ENCODE data around the gene SRPK3.
A peak's percentile ranks its signal among the peaks of the same experiment; 100 is the strongest.

SRPK3 gene

GRCh38 chrX:153792368-153792767, 11.5 kb downstream of the SRPK3 start:
- Histone ChIP-seq H3K4me1 (ENCODE audit: insufficient read depth, low read length) (peaks cover 17% of the 10 kb centered on the region), H3K4me3 (ENCODE audit: low read length) (no peak overlapping the region)

GRCh38 chrX:153793291-153793690, 12.4 kb downstream of the SRPK3 start:
- Histone ChIP-seq H3K36me3 (ENCODE audit: insufficient read depth, low read length) (peaks cover 8% of the 10 kb centered on the region), H3K9me3 (ENCODE audit: low read length) (no peaks in the 10 kb centered on the region), H2AFZ (ENCODE audit: low read depth, low read length) (no peak overlapping the region), H3K27me3 (ENCODE audit: insufficient read depth, low read length) (peaks cover 3% of the 10 kb centered on the region), H3K4me1 (ENCODE audit: insufficient read depth, low read length) (peaks cover 17% of the 10 kb centered on the region), H3K4me3 (ENCODE audit: low read length) (peak overlapping the region; percentile 75)

More at GRCh38 chrX:153792368-153792767, 11.5 kb downstream of the SRPK3 start:
- peaks cover 3% of the 10 kb centered on the region for H3K27me3 ChIP-seq (ENCODE audit: insufficient read depth, low read length)
- H2AFZ ChIP-seq (ENCODE audit: low read depth, low read length), result no peak overlapping the region
- H3K36me3 ChIP-seq (ENCODE audit: insufficient read depth, low read length), result peaks cover 6% of the 10 kb centered on the region
- no peaks in the 10 kb centered on the region for H3K9me3 ChIP-seq (ENCODE audit: low read length)

GRCh38 chrX:153794018-153794896, 13.4 kb downstream of the SRPK3 start, which contains the start of the genes IDH3G and SSR4:
Gene IDH3G (minus strand): TSS chrX:153794375. CDS start chrX:153794326, 49 bp downstream.
Gene SSR4 (plus strand): TSS chrX:153794668. CDS start chrX:153794688, 20 bp downstream.
- H3K4me1 ChIP-seq (ENCODE audit: insufficient read depth, low read length), result peaks cover 17% of the 10 kb centered on the region
- peaks cover 11% of the 10 kb centered on the region for H3K36me3 ChIP-seq (ENCODE audit: insufficient read depth, low read length)
- H3K27me3 ChIP-seq (ENCODE audit: insufficient read depth, low read length), result peaks cover 3% of the 10 kb centered on the region
- H3K9me3 ChIP-seq (ENCODE audit: low read length), result no peaks in the 10 kb centered on the region
- peak within 1 kb of the TSS; percentile 75 for H3K4me3 ChIP-seq (ENCODE audit: low read length)
- H2AFZ ChIP-seq (ENCODE audit: low read depth, low read length), result no peak within 1 kb of the TSS

GRCh38 chrX:153794897-153795816, 14.3 kb downstream of the SRPK3 start:
- Histone ChIP-seq H2AFZ (ENCODE audit: low read depth, low read length) (no peak overlapping the region), H3K9me3 (ENCODE audit: low read length) (no peaks in the 10 kb centered on the region), H3K4me1 (ENCODE audit: insufficient read depth, low read length) (peaks cover 17% of the 10 kb centered on the region), H3K36me3 (ENCODE audit: insufficient read depth, low read length) (peaks cover 11% of the 10 kb centered on the region), H3K4me3 (ENCODE audit: low read length) (peak overlapping the region; percentile 75), H3K27me3 (ENCODE audit: insufficient read depth, low read length) (peaks cover 3% of the 10 kb centered on the region)

GRCh38 chrX:153797415-153798015, 16.7 kb downstream of the SRPK3 start:
- H3K27me3 ChIP-seq (ENCODE audit: insufficient read depth, low read length), result peaks cover 1% of the 10 kb centered on the region
- H3K9me3 ChIP-seq (ENCODE audit: low read length), result no peaks in the 10 kb centered on the region
- H3K36me3 ChIP-seq (ENCODE audit: insufficient read depth, low read length), result peaks cover 11% of the 10 kb centered on the region
- no peak overlapping the region for H3K4me3 ChIP-seq (ENCODE audit: low read length)
- no peak overlapping the region for H2AFZ ChIP-seq (ENCODE audit: low read depth, low read length)
- H3K4me1 ChIP-seq (ENCODE audit: insufficient read depth, low read length), result peaks cover 24% of the 10 kb centered on the region

- peaks cover 11% of the 10 kb centered on the region for H3K36me3 ChIP-seq (ENCODE audit: insufficient read depth, low read length)
- peaks cover 2% of the 10 kb centered on the region for H3K9me3 ChIP-seq (ENCODE audit: low read length)
- no peak overlapping the region for H3K4me3 ChIP-seq (ENCODE audit: low read length)
- H3K4me1 ChIP-seq (ENCODE audit: insufficient read depth, low read length), result peaks cover 17% of the 10 kb centered on the region
- H2AFZ ChIP-seq (ENCODE audit: low read depth, low read length), result no peak overlapping the region
- H3K27me3 ChIP-seq (ENCODE audit: insufficient read depth, low read length), result no peaks in the 10 kb centered on the region
Observed at GRCh38 chrX:153799326-153799725, 18.5 kb downstream of the SRPK3 start.

GRCh38 chrX:153800177-153800722, 19.4 kb downstream of the SRPK3 start:
- H3K27me3 ChIP-seq (ENCODE audit: insufficient read depth, low read length), result no peaks in the 10 kb centered on the region

GRCh38 chrX:153800746-153801145, 19.9 kb downstream of the SRPK3 start:
- no peak overlapping the region for H2AFZ ChIP-seq (ENCODE audit: low read depth, low read length)
- no peaks in the 10 kb centered on the region for H3K27me3 ChIP-seq (ENCODE audit: insufficient read depth, low read length)
- peaks cover 2% of the 10 kb centered on the region for H3K9me3 ChIP-seq (ENCODE audit: low read length)
- peaks cover 11% of the 10 kb centered on the region for H3K4me1 ChIP-seq (ENCODE audit: insufficient read depth, low read length)
- H3K36me3 ChIP-seq (ENCODE audit: insufficient read depth, low read length), result peaks cover 13% of the 10 kb centered on the region
- no peak overlapping the region for H3K4me3 ChIP-seq (ENCODE audit: low read length)

More at GRCh38 chrX:153800177-153800722, 19.4 kb downstream of the SRPK3 start:
- Histone ChIP-seq H2AFZ (ENCODE audit: low read depth, low read length) (no peak overlapping the region), H3K4me3 (ENCODE audit: low read length) (no peak overlapping the region), H3K36me3 (ENCODE audit: insufficient read depth, low read length) (peaks cover 13% of the 10 kb centered on the region), H3K9me3 (ENCODE audit: low read length) (peaks cover 2% of the 10 kb centered on the region), H3K4me1 (ENCODE audit: insufficient read depth, low read length) (peaks cover 16% of the 10 kb centered on the region)

- Histone ChIP-seq H3K4me1 (ENCODE audit: insufficient read depth, low read length) (peaks cover 7% of the 10 kb centered on the region), H3K4me3 (ENCODE audit: low read length) (no peak overlapping the region), H3K27me3 (ENCODE audit: insufficient read depth, low read length) (no peaks in the 10 kb centered on the region), H2AFZ (ENCODE audit: low read depth, low read length) (no peak overlapping the region), H3K36me3 (ENCODE audit: insufficient read depth, low read length) (peaks cover 10% of the 10 kb centered on the region), H3K9me3 (ENCODE audit: low read length) (peaks cover 2% of the 10 kb centered on the region)
Observed at GRCh38 chrX:153801669-153802068, 20.8 kb downstream of the SRPK3 start.

- Histone ChIP-seq H3K27me3 (ENCODE audit: insufficient read depth, low read length) (no peaks in the 10 kb centered on the region), H2AFZ (ENCODE audit: low read depth, low read length) (no peak overlapping the region), H3K4me1 (ENCODE audit: insufficient read depth, low read length) (peaks cover 7% of the 10 kb centered on the region), H3K4me3 (ENCODE audit: low read length) (no peak overlapping the region), H3K9me3 (ENCODE audit: low read length) (peaks cover 2% of the 10 kb centered on the region), H3K36me3 (ENCODE audit: insufficient read depth, low read length) (peaks cover 9% of the 10 kb centered on the region)
Observed at GRCh38 chrX:153802513-153803045, 21.7 kb downstream of the SRPK3 start.

- H3K9me3 ChIP-seq (ENCODE audit: low read length), result peaks cover 2% of the 10 kb centered on the region
- no peak overlapping the region for H2AFZ ChIP-seq (ENCODE audit: low read depth, low read length)
- H3K4me3 ChIP-seq (ENCODE audit: low read length), result no peak overlapping the region
- H3K4me1 ChIP-seq (ENCODE audit: insufficient read depth, low read length), result peaks cover 7% of the 10 kb centered on the region
- H3K27me3 ChIP-seq (ENCODE audit: insufficient read depth, low read length), result no peaks in the 10 kb centered on the region
- H3K36me3 ChIP-seq (ENCODE audit: insufficient read depth, low read length), result peaks cover 4% of the 10 kb centered on the region
Observed at GRCh38 chrX:153803211-153804099, 22.6 kb downstream of the SRPK3 start.

Data from neuron (in vitro differentiated cells).